GM19193 (cell line): Measurements from ENCODE around the gene TUBB6.

Experiments
- POLR2A ChIP-seq: IDR thresholded peaks from 4 replicates; pipeline ENCODE4 v1.6.1; 2011; ENCODE audit not compliant: insufficient read depth, insufficient read length; ENCODE audit errors: extremely low read depth

The TUBB6 gene

GRCh38 chr18:12334863-12335262 lies 26.8 kb downstream of the TUBB6 start:
- no peak for TF ChIP-seq POLR2A

DNA sequence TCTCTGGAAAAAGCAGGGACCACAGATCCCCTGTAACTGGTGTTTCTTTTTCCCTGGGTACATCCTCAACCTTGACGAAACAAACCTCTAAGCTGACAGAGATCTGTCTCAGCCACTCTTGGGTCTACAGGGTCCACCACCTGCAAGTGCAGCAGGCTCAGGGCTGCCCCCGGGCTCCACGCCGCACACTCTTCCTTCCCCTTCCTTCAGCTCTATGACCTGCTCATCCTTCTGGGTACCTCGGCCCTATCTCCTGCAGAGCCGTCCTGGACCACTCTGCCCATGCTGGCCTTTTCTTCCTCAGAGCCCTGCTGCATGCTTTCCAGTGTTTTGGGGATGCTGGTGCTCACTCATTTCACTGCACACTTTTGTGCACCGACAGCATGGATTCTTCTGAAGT lies 27.5 kb downstream of the TUBB6 start:
- no peak for TF ChIP-seq POLR2A

GRCh38 chr18:12336171-12336613 lies 28.2 kb downstream of the TUBB6 start:
- no peak for TF ChIP-seq POLR2A

DNA sequence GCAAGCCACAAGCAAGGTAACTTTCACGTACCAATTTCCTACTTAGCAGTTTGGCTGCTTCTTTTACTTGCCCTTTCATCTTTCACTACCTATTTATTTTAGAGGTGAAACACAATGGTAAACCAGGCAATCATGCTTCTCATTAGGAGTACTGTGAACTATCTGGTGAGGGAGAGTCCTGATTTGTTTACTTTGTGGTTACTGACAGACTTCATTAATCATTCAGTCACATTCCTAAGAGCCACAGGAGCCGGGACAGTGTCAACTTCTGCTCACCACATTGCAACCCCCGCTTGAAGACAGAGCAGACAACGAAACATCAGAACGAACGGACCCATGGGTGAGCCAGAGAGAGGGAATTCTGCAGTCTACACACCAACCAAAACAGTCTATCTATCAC lies 28.8 kb downstream of the TUBB6 start:
- TF ChIP-seq POLR2A, result no peak

DNA sequence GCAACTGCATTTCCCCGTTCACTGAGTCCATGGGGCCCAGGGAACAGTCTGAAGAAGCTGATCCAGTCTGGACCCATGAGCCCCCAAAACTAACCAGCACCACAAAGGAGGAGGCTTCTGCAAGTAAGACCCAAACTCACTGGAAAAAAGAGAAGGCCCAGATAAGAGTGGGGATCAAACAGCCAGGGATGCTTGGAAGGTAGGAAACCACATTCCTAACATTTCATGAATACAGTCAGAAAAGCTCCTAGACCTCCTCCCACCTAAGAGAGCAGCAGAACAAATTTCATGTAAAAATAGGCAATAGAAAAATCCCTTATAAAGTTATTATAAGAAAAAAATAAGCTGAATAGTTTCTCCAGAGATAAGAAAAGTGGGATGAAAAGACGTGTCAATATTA lies 30.3 kb downstream of the TUBB6 start:
- no peak for TF ChIP-seq POLR2A

DNA sequence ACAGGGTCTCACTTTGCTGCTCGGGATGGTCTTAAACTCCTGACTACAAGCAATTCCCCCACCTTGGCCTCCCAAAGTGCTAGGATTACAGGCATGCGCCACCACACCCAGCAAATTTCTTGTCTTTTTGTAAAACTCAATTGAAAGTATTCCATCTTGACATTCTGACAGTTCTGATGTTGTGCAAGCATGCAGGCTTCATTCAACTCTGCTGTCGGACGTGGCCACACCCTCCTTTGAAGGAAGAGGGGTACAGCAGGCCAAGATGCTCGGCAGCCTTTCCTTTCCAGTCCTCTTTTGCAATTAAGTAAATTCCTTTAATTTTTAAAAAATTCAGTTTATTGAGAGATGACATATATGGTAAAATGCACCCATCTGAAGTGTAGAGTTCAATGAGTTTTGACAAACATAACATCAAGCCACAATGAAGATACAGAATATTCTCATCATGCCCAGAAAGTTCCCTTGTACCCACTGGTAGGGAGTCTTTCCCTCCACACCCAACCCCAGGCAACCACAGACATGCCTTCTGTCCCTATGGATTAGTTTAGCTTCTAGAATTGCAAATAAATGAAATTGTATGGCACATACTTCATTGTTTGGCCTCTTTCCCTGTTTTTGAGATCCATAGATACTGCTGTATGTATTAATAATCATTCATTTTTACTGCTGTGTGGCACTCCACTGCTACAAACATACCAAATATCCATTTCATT lies 33.1 kb downstream of the TUBB6 start:
- TF ChIP-seq POLR2A, result no peak

DNA sequence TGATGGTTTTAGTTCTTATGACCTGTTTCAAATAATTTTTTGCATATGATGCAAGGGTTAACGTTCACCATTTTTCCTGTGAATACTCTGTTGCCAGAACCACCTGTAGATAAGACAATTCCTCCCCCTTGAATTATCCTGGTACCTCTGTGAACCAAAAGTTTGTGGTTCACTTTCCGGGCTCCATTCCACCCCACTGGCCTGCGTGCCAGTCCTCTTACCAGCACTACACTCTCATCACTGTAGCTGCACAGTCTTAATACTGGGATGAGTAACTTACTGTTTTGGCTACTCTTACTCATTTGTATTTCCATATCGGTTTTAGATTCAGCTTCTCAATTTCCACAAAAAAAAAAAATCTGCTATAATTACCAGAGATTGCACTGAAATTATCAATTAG lies 34.6 kb downstream of the TUBB6 start:
- no peak for TF ChIP-seq POLR2A

DNA sequence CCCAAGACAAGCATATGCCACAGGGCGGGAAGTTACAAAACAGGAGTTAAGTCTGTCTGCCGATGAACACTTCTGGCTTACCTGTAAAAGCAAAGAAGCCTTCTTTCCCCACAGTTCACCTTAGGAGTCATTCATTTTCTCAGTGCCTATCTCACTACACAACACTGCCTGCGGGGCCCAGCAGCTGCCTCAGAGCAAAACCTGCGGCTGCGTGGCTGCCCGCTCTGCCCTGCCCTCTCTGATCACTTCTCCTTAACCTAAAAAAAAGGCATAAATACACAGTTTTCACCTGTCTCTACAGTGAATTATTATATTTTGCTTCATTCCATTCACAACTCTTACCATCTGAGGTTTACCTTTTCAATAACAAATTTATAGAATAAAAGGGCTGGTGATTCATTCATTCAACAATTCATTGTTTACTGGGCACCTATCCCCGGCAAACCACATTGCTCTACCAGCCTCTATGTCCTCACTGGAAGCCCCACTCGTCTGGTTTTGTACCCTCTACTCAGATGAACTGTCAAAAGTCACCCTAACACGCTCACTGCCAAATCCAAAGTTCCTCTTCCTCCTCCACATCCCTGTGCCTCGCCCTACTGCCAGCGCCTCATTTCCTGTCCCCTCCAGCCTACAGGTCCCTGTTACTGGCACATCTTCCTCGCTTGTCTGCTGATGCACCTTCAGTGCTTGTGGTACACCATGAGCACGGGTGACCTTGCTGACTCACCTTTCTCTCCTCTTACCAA lies 37.6 kb downstream of the TUBB6 start:
- no peak for TF ChIP-seq POLR2A

GRCh38 chr18:12346240-12346565 lies 38.2 kb downstream of the TUBB6 start:
- TF ChIP-seq POLR2A, result no peak

DNA sequence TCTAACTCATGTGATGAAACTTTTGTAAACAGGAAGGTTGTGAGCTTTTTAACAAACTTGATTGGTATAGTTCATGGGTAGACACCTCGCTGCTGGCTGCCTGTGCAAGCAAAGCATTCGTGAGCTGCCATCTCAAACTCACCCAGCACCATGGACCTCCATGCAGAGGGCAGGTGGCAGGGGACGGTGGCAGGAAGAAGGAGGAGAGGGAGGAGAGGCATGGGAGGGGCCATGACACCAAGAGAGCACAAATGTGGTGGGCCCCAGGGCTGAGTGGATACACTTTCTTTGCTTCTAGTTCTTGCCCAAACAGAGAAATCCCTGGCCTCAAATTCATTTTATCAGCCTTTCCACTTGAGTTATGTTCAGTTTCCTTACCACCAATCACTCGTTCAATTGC lies 39.9 kb downstream of the TUBB6 start:
- TF ChIP-seq POLR2A, result no peak

DNA sequence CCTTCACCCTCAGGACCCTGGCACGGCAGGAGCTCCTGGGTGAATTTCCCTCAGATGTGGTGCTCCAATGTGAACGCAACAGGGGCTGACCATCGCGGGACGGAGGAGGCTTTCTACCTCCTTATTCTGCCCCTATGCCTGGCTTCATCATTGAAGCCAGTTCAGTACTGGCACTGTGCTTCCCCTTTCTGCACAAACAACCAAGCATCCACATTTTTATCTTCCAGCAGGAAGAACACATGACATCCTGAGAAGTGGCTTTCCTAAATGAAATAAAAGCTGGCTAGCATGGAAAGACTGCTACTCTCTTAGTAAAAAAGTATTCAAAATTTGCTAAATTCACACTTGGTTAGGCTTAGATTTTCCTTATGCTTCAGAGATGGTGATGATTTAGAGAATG lies 44.1 kb downstream of the TUBB6 start:
- TF ChIP-seq POLR2A, result no peak

DNA sequence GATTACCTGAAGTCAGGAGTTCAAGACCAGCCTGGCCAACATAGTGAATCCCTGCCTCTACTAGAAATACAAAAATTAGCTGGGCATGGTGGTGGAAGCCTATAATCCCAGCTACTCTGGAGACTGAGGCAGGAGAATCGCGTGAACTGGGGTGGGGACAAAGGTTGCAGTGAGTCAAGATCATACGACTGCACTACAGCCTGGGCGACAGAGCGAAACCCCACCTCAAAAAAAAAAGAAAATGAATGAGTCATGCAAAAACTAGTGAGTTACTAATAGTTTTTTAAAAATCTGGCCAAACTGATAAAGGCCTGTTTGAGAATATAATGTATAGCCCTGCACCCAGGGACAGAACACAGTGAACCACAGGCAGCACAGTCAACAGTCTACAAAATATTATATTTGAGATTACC lies 51.5 kb downstream of the TUBB6 start:
- no peak for TF ChIP-seq POLR2A

DNA sequence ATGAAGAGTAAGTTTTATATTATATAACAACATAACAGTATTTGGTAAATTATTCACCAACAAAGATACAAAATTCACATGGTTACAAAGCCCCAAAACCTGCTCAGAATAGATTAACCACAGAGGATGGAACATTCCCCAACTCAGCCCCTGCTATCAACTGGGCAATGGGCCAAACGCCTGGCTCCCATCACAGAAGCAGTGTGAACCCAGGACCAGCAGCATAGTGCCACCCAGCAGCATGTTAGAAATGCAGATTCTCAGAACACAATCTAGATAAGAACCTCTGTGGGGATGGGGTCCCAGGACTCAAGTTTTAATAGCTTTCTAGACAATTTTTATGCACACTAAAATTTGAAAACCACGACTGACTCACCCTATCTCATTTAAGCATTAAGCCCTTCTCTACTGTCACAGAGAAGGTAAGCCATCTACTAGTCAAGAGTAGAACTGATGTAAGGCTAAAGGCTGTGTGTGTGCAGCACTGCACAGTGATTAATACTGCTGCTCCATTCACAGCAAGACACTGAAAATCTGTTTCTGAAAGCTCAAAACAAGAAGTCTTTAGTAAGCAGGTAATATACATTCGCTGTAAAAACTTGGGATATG lies 53.8 kb downstream of the TUBB6 start:
- TF ChIP-seq POLR2A, result no peak

GRCh38 chr18:12362473-12363174 lies 54.6 kb downstream of the TUBB6 start:
- TF ChIP-seq POLR2A, result no peak

DNA sequence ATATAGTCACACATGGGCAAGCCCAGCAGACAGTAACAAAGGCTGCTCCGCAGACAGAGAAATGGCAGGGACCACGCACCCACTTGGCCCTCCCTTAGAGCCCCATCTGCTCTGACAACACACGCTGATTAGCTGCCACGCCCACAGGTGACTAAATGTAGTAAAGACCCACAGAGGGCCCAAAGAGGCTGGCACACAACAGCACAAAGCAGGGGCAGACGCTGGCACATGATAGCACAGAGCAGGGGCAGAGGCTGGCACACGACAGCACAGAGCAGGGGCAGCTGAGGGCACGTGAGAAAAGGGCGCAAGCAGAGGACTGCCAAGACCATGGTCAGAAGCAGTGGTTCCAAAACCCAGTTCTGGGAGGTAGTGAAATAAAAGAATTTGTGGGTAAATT lies 58.3 kb downstream of the TUBB6 start:
- no peak for TF ChIP-seq POLR2A
